A673 (cell line): ENCODE data around the gene MUC16.

Experiments used
- CTCF ChIP-seq: fragments of 300-800, 200-600 bp; sonication (generic); conservative IDR thresholded peaks from 2 replicates; pipeline ENCODE4 v1.5.1; 2017; ENCODE audit warnings: low read depth, mild to moderate bottlenecking, antibody characterized with exemption, low read length, moderate library complexity, mixed read lengths
- EZH2 ChIP-seq: fragments of 200-600 bp; sonication (generic); IDR thresholded peaks from 2 replicates; pipeline ENCODE4 v1.6.1; 2017; ENCODE audit warnings: borderline replicate concordance, low read depth, mild to moderate bottlenecking, mixed read lengths, antibody characterized with exemption, low read length; ENCODE audit not compliant: poor library complexity, severe bottlenecking

- TF ChIP-seq CTCF, result no peak
- no peak for TF ChIP-seq EZH2
These were observed 29.9 kb upstream of the MUC16 start for GRCh38 chr19:9040131-9040530.
